ENCODE measurements around the gene MRM3. TPM values are rescaled to one million over a fixed set of nuclear protein-coding genes. Genes with fewer than 3 reads are reported as not detected.

The MRM3 gene
- total RNA-seq, 1 donor from 2014 or later: 7.2 TPM

DNA sequence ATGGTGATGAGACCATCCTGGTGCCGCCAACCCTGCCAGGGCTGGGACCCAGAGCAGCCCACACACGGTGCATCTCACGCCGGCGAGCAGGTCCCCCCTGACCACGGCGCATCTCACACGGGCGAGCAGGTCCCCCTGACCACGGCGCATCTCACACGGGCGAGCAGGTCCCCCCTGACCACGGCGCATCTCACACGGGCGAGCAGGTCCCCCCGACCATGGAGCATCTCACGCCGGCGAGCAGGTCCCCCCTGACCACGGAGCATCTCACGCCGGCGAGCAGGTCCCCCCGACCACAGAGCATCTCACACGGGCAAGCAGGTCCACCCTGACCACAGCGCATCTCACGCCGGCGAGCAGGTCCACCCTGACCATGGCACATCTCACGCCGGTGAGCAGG is 59.2 kb downstream of the MRM3 start:
- Mint-ChIP-seq H3K4me3 (ENCODE audit: unreplicated experiment) (no peak overlapping the region), H3K4me1 (ENCODE audit: low read depth) (peaks cover 13% of the 10 kb centered on the region), H3K9me3 (ENCODE audit: low read depth) (no peaks in the 10 kb centered on the region), H3K27ac (ENCODE audit: unreplicated experiment) (no peak overlapping the region), H3K27me3 (ENCODE audit: low read depth) (no peaks in the 10 kb centered on the region), H3K36me3 (ENCODE audit: low read depth) (peaks cover 3% of the 10 kb centered on the region)
- DNase-seq (ENCODE audit: low spot score): no peak
- no peak for TF ChIP-seq CTCF (IDR thresholded peaks at IDR 0.05)

Other genes with a start within 250 kb of the MRM3 start
- 63.7 to 82.3 TPM (median 74.8 TPM) in 3 replicates for gene VPS53, start 67.5 kb upstream of the MRM3 start, total RNA-seq
- 26.8 to 28.2 TPM (median 27.2 TPM) in 3 replicates for gene TLCD3A, start 49.8 kb upstream of the MRM3 start, total RNA-seq
- gene GEMIN4, start 30.1 kb upstream of the MRM3 start, total RNA-seq: 11.8 to 15.9 TPM (median 12.6 TPM) in 3 replicates
- 53.4 to 54.5 TPM (median 54.0 TPM) in 3 replicates for gene GLOD4, start 73 bp upstream of the MRM3 start, total RNA-seq
- 85.2 to 93.6 TPM (median 86.4 TPM) in 3 replicates for gene NXN, start 197.4 kb downstream of the MRM3 start, total RNA-seq
- gene TIMM22, start 214.8 kb downstream of the MRM3 start, total RNA-seq: 10.0 to 13.1 TPM (median 10.3 TPM) in 3 replicates

All from chondrocyte (in vitro differentiated cells).